Smooth muscle cell (in vitro differentiated cells): ENCODE measurements around the gene ZNF683. TPM values are rescaled to one million over a fixed set of nuclear protein-coding genes. Genes with fewer than 3 reads are reported as not detected.

Experiments used
- DNase-seq: peaks from one replicate; lab custom pipeline; 2025; ENCODE audit not compliant: unreplicated experiment; lab: John Stamatoyannopoulos, UW
- H2AFZ ChIP-seq: fragments of 200-600 bp; sonication (generic); 2 replicates; pipeline ENCODE4 v1.6.0; 2016; ENCODE audit warnings: antibody characterized with exemption, low read depth, mild to moderate bottlenecking
- H3F3A ChIP-seq: fragments of 200-600 bp; sonication (generic); 2 replicates; pipeline ENCODE4 v1.6.0; 2017; ENCODE audit warnings: antibody characterized with exemption, low read depth
- H3K27ac ChIP-seq: fragments of 200-600 bp; sonication (generic); 2 replicates; pipeline ENCODE4 v1.5.1; 2016; ENCODE audit warnings: low read depth, mild to moderate bottlenecking
- H3K27me3 ChIP-seq: fragments of 200-600 bp; sonication (generic); 2 replicates; pipeline ENCODE4 v1.6.1; 2016; ENCODE audit warnings: low read depth, mild to moderate bottlenecking
- H3K36me3 ChIP-seq: fragments of 200-600 bp; sonication (generic); 2 replicates; pipeline ENCODE4 v1.5.1; 2016; ENCODE audit warnings: low read depth
- H3K4me1 ChIP-seq: fragments of 200-600 bp; sonication (generic); 2 replicates; pipeline ENCODE4 v1.5.1; 2016; ENCODE audit warnings: low read depth
- H3K4me2 ChIP-seq: fragments of 200-600 bp; sonication (generic); 2 replicates; pipeline ENCODE4 v1.6.0; 2016; ENCODE audit warnings: mild to moderate bottlenecking
- H3K4me3 ChIP-seq: fragments of 200-600 bp; sonication (generic); 2 replicates; pipeline ENCODE4 v1.5.1; 2016; ENCODE audit warnings: mild to moderate bottlenecking
- H3K79me2 ChIP-seq: fragments of 200-600 bp; sonication (generic); 2 replicates; pipeline ENCODE4 v1.6.0; 2016; ENCODE audit warnings: low read depth, mild to moderate bottlenecking
- H3K9ac ChIP-seq: fragments of 200-600 bp; sonication (generic); 2 replicates; pipeline ENCODE4 v1.6.0; 2016; ENCODE audit warnings: low read depth
- H3K9me3 ChIP-seq: fragments of 200-600 bp; sonication (generic); replicated peaks from 2 replicates; pipeline ENCODE4 v1.5.1; 2016; ENCODE audit warnings: low read depth
- H4K20me1 ChIP-seq: fragments of 200-600 bp; sonication (generic); 2 replicates; pipeline ENCODE4 v1.6.0; 2016; ENCODE audit warnings: low read depth
- CTCF ChIP-seq: fragments of 200-600 bp; sonication (generic); IDR thresholded peaks from 2 replicates; pipeline ENCODE4 v1.5.1; 2017; ENCODE audit warnings: borderline replicate concordance, mild to moderate bottlenecking, antibody characterized with exemption; ENCODE audit not compliant: insufficient read depth, poor library complexity, severe bottlenecking
- WGBS: methylation state at CpG from one replicate; pipeline ENCODE4 v1.1.7; 2016; ENCODE audit warnings: low lambda C conversion rate; 5-methylcytosine and 5-hydroxymethylcytosine counted together
- polyA plus RNA-seq: library from polyadenylated mRNA; unstranded; fragments of >200 nt; fragmentation: Nextera tagmentation; extraction: Ambion mirVana; gene quantifications from 2 replicates; pipeline ENCODE4 v1.2.1, GENCODE V29; 2016
- total RNA-seq: library from RNA; depleted of rRNA; stranded (reverse); fragments of >200 nt; gene quantifications from 2 replicates; pipeline ENCODE4 v1.2.3, GENCODE V29; 2014

Gene ZNF683
- total and polyA plus RNA-seq, 2 experiments from 2014 or later: not detected

GRCh38 chr1:26399034-26399433 lies 26.5 kb upstream of the ZNF683 start:
- no peaks in the 10 kb centered on the region for H4K20me1 ChIP-seq
- no peaks in the 10 kb centered on the region for H3K79me2 ChIP-seq
- H2AFZ ChIP-seq: no peak overlapping the region
- H3F3A ChIP-seq: no peaks in the 10 kb centered on the region
- no peak for DNase-seq
- no peak overlapping the region for H3K4me2 ChIP-seq
- WGBS: 85% methylated on average over 3 of the region's 3 CpGs
- H3K4me1 ChIP-seq: no peaks in the 10 kb centered on the region
- no peaks in the 10 kb centered on the region for H3K9me3 ChIP-seq
- no peak overlapping the region for H3K4me3 ChIP-seq
- H3K9ac ChIP-seq: no peak overlapping the region
- no peak overlapping the region for H3K27ac ChIP-seq
- no peaks in the 10 kb centered on the region for H3K36me3 ChIP-seq
- H3K27me3 ChIP-seq: no peaks in the 10 kb centered on the region
- no peak for TF ChIP-seq CTCF

GRCh38 chr1:26395754-26396153 lies 23.2 kb upstream of the ZNF683 start:
- Histone ChIP-seq H2AFZ (no peak overlapping the region), H3K4me2 (no peak overlapping the region), H3K79me2 (no peaks in the 10 kb centered on the region), H4K20me1 (no peaks in the 10 kb centered on the region), H3K9ac (no peak overlapping the region), H3K4me3 (no peak overlapping the region), H3K36me3 (no peaks in the 10 kb centered on the region), H3K4me1 (no peaks in the 10 kb centered on the region), H3K27me3 (no peaks in the 10 kb centered on the region), H3F3A (no peaks in the 10 kb centered on the region), H3K27ac (no peak overlapping the region), H3K9me3 (no peaks in the 10 kb centered on the region)
- WGBS: 89% methylated on average over 8 of the region's 8 CpGs
- no peak for DNase-seq
- no peak for TF ChIP-seq CTCF

GRCh38 chr1:26391450-26391849 lies 18.9 kb upstream of the ZNF683 start:
- no peaks in the 10 kb centered on the region for H3K9me3 ChIP-seq

More at GRCh38 chr1:26391450-26391849, 18.9 kb upstream of the ZNF683 start:
- Histone ChIP-seq H4K20me1 (no peaks in the 10 kb centered on the region), H2AFZ (no peak overlapping the region), H3K4me3 (no peak overlapping the region), H3K4me2 (no peak overlapping the region), H3K79me2 (no peaks in the 10 kb centered on the region), H3K27me3 (no peaks in the 10 kb centered on the region), H3F3A (no peaks in the 10 kb centered on the region), H3K4me1 (peaks cover 5% of the 10 kb centered on the region), H3K27ac (no peak overlapping the region), H3K36me3 (no peaks in the 10 kb centered on the region), H3K9ac (no peak overlapping the region)
- peak; percentile 60 for TF ChIP-seq CTCF
- no peak for DNase-seq
- WGBS: 20% methylated on average over 3 of the region's 3 CpGs
